ENCODE results near the gene ZNF253.
"Not testable (repeated sequence)": the region's sequence is repeated elsewhere in the genome, so short reads cannot be mapped to it uniquely, and the experiment has no call there.

The ZNF253 gene

GRCh38 chr19:19865750-19866610, at the start of gene ZNF253:
ZNF253 (plus strand) TSS chr19:19865882; CDS start chr19:19865997, 115 bp downstream.
- Histone ChIP-seq H3K9ac (ENCODE audit: low read length) (peak within 1 kb of the TSS; percentile 96), H3K27me3 (ENCODE audit: control insufficient read depth in 1 of 2, insufficient read depth in 2 of 2, low read length in 2 of 2) (no peaks in the 10 kb centered on the region), H3K9me3 (ENCODE audit: low read length) (no peaks in the 10 kb centered on the region), H3K27ac (ENCODE audit: low read depth, low read length) (peak within 1 kb of the TSS; percentile 97), H3K36me3 (ENCODE audit: insufficient read depth, low read length) (no peaks in the 10 kb centered on the region), H3K4me1 (ENCODE audit: insufficient read depth, low read length) (peaks cover 13% of the 10 kb centered on the region), H3K4me3 (ENCODE audit: low read depth in 1 of 2, low read length in 2 of 2) (peak within 1 kb of the TSS; percentile 80 to 96)

- Histone ChIP-seq H3K36me3 (ENCODE audit: insufficient read depth, low read length) (peaks cover 5% of the 10 kb centered on the region), H3K27me3 (ENCODE audit: control insufficient read depth in 1 of 2, insufficient read depth in 2 of 2, low read length in 2 of 2) (no peaks in the 10 kb centered on the region), H3K4me3 (ENCODE audit: low read depth in 1 of 2, low read length in 2 of 2) (no peak overlapping the region), H3K4me1 (ENCODE audit: insufficient read depth, low read length) (peaks cover 3% of the 10 kb centered on the region), H3K27ac (ENCODE audit: low read depth, low read length) (no peak overlapping the region), H3K9me3 (ENCODE audit: low read length) (no peaks in the 10 kb centered on the region), H3K9ac (ENCODE audit: low read length) (no peak overlapping the region)
Observed at GRCh38 chr19:19816679-19817078, 49.0 kb upstream of the ZNF253 start.

DNA sequence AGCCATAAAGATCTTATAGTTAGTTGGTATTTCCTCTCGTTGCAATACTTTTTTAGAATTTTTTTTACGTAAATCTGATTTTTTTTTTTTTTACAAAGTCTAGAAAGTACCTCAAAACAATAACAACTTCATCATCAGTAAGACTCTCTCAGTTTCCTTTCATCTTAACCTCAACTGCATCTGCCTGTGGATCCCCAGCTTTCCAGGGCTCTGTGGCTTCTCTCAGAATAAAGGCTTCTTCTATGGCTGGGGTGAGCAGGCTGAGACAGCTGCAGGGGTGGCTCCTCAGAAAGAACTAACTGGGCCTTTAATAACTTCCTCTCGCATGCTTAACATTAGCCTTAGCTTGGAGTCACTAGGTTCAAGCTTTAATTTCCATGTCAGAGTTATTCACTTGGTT, 48.3 kb upstream of the ZNF253 start:
- Histone ChIP-seq H3K4me3 (ENCODE audit: low read depth in 1 of 2, low read length in 2 of 2) (no peak overlapping the region), H3K9ac (ENCODE audit: low read length) (no peak overlapping the region), H3K9me3 (ENCODE audit: low read length) (no peaks in the 10 kb centered on the region), H3K36me3 (ENCODE audit: insufficient read depth, low read length) (peaks cover 2% of the 10 kb centered on the region), H3K4me1 (ENCODE audit: insufficient read depth, low read length) (peaks cover 3% of the 10 kb centered on the region), H3K27ac (ENCODE audit: low read depth, low read length) (no peak overlapping the region), H3K27me3 (ENCODE audit: control insufficient read depth in 1 of 2, insufficient read depth in 2 of 2, low read length in 2 of 2) (no peaks in the 10 kb centered on the region)

DNA sequence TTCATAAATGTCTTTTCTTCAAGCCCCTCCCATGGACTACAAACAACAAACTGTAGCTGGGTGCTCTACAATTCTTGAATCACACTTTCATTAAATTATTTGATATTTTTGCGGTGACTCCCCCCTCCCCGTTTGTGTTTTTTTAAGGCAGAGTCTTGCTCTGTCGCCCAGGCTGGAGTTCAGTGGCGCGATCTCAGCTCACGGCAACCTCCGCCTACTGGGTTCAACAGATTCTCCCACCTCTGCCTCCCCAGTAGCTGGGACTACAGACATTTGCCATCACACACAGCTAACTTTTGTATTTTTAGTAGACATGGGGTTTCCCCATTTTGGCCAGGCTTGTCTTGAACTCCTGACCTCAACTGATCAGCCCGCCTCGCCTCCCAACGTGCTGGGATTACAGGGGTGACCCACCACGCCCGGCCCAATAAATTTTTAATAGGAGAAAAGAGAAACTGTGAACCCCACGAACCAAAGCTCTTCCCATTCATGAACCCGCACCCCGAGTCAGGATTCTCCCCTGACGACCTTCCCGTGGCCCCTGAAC, 44.8 kb upstream of the ZNF253 start:
- Histone ChIP-seq H3K27ac (ENCODE audit: low read depth, low read length) (peak overlapping the region; percentile 97), H3K4me3 (ENCODE audit: low read depth in 1 of 2, low read length in 2 of 2) (peak overlapping the region; percentile 82 to 90), H3K9me3 (ENCODE audit: low read length) (no peaks in the 10 kb centered on the region), H3K36me3 (ENCODE audit: insufficient read depth, low read length) (no peaks in the 10 kb centered on the region), H3K9ac (ENCODE audit: low read length) (peak overlapping the region; percentile 87), H3K4me1 (ENCODE audit: insufficient read depth, low read length) (peaks cover 3% of the 10 kb centered on the region), H3K27me3 (ENCODE audit: control insufficient read depth in 1 of 2, insufficient read depth in 2 of 2, low read length in 2 of 2) (no peaks in the 10 kb centered on the region)

GRCh38 chr19:19821366-19821951, 44.2 kb upstream of the ZNF253 start, which contains the start of gene ZNF506:
ZNF506 (minus strand) TSS chr19:19821750; CDS start chr19:19821603, 147 bp downstream.
- Histone ChIP-seq H3K9me3 (ENCODE audit: low read length) (no peaks in the 10 kb centered on the region), H3K27ac (ENCODE audit: low read depth, low read length) (peak within 1 kb of the TSS; percentile 97), H3K4me3 (ENCODE audit: low read depth in 1 of 2, low read length in 2 of 2) (peak within 1 kb of the TSS; percentile 82 to 90), H3K27me3 (ENCODE audit: control insufficient read depth in 1 of 2, insufficient read depth in 2 of 2, low read length in 2 of 2) (no peaks in the 10 kb centered on the region), H3K36me3 (ENCODE audit: insufficient read depth, low read length) (no peaks in the 10 kb centered on the region), H3K9ac (ENCODE audit: low read length) (peak within 1 kb of the TSS; percentile 87), H3K4me1 (ENCODE audit: insufficient read depth, low read length) (peaks cover 3% of the 10 kb centered on the region)

DNA sequence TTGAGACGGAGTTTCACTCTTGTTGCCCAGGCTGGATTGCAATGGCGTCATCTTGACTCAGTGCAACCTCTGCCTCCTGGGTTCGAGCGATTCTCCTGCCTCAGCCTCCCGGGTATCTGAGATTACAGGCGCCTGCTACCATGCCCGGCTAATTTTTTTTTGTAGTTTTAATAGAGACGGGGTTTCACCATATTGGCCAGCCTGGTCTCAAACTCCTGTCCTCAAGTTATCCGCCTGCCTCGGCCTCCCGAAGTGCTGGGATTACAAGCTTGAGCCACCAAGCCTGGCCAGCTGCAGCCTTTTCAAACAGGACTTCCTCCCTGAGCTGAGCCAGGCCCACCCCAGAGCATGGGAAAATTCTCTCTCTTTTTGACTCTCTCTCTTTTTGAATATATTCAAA, 43.7 kb upstream of the ZNF253 start:
- H3K9ac ChIP-seq (ENCODE audit: low read length); H3K9me3 ChIP-seq (ENCODE audit: low read length): not testable (repeated sequence)
- H3K27ac ChIP-seq (ENCODE audit: low read depth, low read length): peak overlapping the region; percentile 56

GRCh38 chr19:19823916-19824315, 41.8 kb upstream of the ZNF253 start:
- Histone ChIP-seq H3K4me1 (ENCODE audit: insufficient read depth, low read length) (peaks cover 3% of the 10 kb centered on the region), H3K9me3 (ENCODE audit: low read length) (no peaks in the 10 kb centered on the region), H3K4me3 (ENCODE audit: low read depth in 1 of 2, low read length in 2 of 2) (no peak overlapping the region), H3K27ac (ENCODE audit: low read depth, low read length) (no peak overlapping the region), H3K36me3 (ENCODE audit: insufficient read depth, low read length) (no peaks in the 10 kb centered on the region), H3K9ac (ENCODE audit: low read length) (no peak overlapping the region), H3K27me3 (ENCODE audit: control insufficient read depth in 1 of 2, insufficient read depth in 2 of 2, low read length in 2 of 2) (no peaks in the 10 kb centered on the region)

More for the DNA sequence above, 43.7 kb upstream of the ZNF253 start:
- peak overlapping the region; percentile 82 to 90 for H3K4me3 ChIP-seq (ENCODE audit: low read depth in 1 of 2, low read length in 2 of 2)
- not testable (repeated sequence) for H3K36me3 ChIP-seq (ENCODE audit: insufficient read depth, low read length); H3K27me3 ChIP-seq (ENCODE audit: control insufficient read depth in 1 of 2, insufficient read depth in 2 of 2, low read length in 2 of 2); H3K4me1 ChIP-seq (ENCODE audit: insufficient read depth, low read length)

DNA sequence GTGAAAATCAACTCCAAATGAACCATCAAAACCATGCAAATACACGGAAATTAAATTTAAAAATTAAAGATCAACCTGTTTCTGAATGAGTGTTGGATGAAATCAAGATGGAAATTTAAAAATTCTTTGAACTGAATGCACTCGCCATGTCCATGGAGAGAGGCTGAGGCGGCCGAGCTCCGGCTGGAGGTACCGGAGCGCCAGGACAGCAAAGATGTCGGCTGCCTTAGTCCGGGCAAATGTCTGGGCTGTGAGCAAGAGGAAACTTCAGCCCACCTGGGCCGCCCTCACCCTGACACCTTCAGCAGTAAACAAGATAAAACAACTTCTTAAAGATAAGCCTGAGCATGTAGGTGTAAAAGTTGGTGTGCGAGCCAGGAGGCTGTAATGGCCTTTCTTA, 38.8 kb upstream of the ZNF253 start:
- H3K27me3 ChIP-seq (ENCODE audit: control insufficient read depth in 1 of 2, insufficient read depth in 2 of 2, low read length in 2 of 2): no peaks in the 10 kb centered on the region
- H3K36me3 ChIP-seq (ENCODE audit: insufficient read depth, low read length): no peaks in the 10 kb centered on the region
- no peaks in the 10 kb centered on the region for H3K4me1 ChIP-seq (ENCODE audit: insufficient read depth, low read length)
- no peak overlapping the region for H3K27ac ChIP-seq (ENCODE audit: low read depth, low read length)
- H3K9ac ChIP-seq (ENCODE audit: low read length): no peak overlapping the region
- peaks cover 9% of the 10 kb centered on the region for H3K9me3 ChIP-seq (ENCODE audit: low read length)
- no peak overlapping the region for H3K4me3 ChIP-seq (ENCODE audit: low read depth in 1 of 2, low read length in 2 of 2)

DNA sequence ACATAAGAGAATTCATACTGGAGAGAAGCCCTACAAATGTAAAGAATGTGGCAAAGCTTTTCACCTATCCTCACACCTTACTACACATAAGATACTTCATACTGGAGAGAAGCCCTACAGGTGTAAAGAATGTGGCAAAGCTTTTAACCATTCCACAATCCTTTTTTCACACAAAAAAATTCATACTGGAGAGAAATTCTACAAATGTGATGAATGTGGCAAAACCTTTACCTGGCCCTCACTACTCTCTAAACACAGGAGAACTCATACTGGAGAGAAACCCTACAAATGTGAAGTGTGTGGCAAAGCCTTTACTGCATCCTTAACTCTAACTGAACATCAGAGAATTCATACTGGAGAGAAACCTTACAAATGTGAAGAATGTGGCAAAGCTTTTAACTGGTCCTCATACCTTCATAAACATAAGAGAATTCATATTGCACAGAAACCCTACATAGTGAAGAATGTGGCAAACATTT, 30.1 kb upstream of the ZNF253 start:
- Histone ChIP-seq H3K9ac (ENCODE audit: low read length) (no peak overlapping the region), H3K9me3 (ENCODE audit: low read length) (peaks cover 7% of the 10 kb centered on the region), H3K27me3 (ENCODE audit: control insufficient read depth in 1 of 2, insufficient read depth in 2 of 2, low read length in 2 of 2) (no peaks in the 10 kb centered on the region), H3K27ac (ENCODE audit: low read depth, low read length) (no peak overlapping the region), H3K4me3 (ENCODE audit: low read depth in 1 of 2, low read length in 2 of 2) (no peak overlapping the region), H3K36me3 (ENCODE audit: insufficient read depth, low read length) (no peaks in the 10 kb centered on the region), H3K4me1 (ENCODE audit: insufficient read depth, low read length) (no peaks in the 10 kb centered on the region)

- H3K27ac ChIP-seq (ENCODE audit: low read depth, low read length): no peak overlapping the region
- no peaks in the 10 kb centered on the region for H3K4me1 ChIP-seq (ENCODE audit: insufficient read depth, low read length)
- no peaks in the 10 kb centered on the region for H3K27me3 ChIP-seq (ENCODE audit: control insufficient read depth in 1 of 2, insufficient read depth in 2 of 2, low read length in 2 of 2)
- no peak overlapping the region for H3K9ac ChIP-seq (ENCODE audit: low read length)
- H3K36me3 ChIP-seq (ENCODE audit: insufficient read depth, low read length): no peaks in the 10 kb centered on the region
- H3K9me3 ChIP-seq (ENCODE audit: low read length): no peaks in the 10 kb centered on the region
- no peak overlapping the region for H3K4me3 ChIP-seq (ENCODE audit: low read depth in 1 of 2, low read length in 2 of 2)
Observed at GRCh38 chr19:19847781-19848180, 17.9 kb upstream of the ZNF253 start.

- no peak overlapping the region for H3K9ac ChIP-seq (ENCODE audit: low read length)
- H3K4me1 ChIP-seq (ENCODE audit: insufficient read depth, low read length): no peaks in the 10 kb centered on the region
- no peak overlapping the region for H3K4me3 ChIP-seq (ENCODE audit: low read depth in 1 of 2, low read length in 2 of 2)
- no peak overlapping the region for H3K27ac ChIP-seq (ENCODE audit: low read depth, low read length)
- H3K27me3 ChIP-seq (ENCODE audit: control insufficient read depth in 1 of 2, insufficient read depth in 2 of 2, low read length in 2 of 2): no peaks in the 10 kb centered on the region
- no peaks in the 10 kb centered on the region for H3K9me3 ChIP-seq (ENCODE audit: low read length)
- H3K36me3 ChIP-seq (ENCODE audit: insufficient read depth, low read length): no peaks in the 10 kb centered on the region
Observed at GRCh38 chr19:19849056-19849455, 16.6 kb upstream of the ZNF253 start.
